ENCODE measurements around the gene CARF. TPM values are rescaled to one million over a fixed set of nuclear protein-coding genes. Genes with fewer than 3 reads are reported as not detected.
A peak's percentile ranks its signal among the peaks of the same experiment; 100 is the strongest.

The CARF gene
- total and polyA plus RNA-seq, 2 of the 13 experiments (the other 11 are each of a cell fraction or from before 2014, with no cell fraction given): 3.0 to 5.4 TPM

- TF ChIP-seq ZNF549 (CRISPR knock-in tag; IDR thresholded peaks at IDR 0.05): no peak
- no peak for TF ChIP-seq ZNF121 (CRISPR knock-in tag; IDR thresholded peaks at IDR 0.05)
- no peak for TF ChIP-seq CC2D1A (CRISPR knock-in tag; IDR thresholded peaks at IDR 0.05)
- TF ChIP-seq PHF8 (CRISPR knock-in tag; IDR thresholded peaks at IDR 0.05): peak; percentile 85
- peak; percentile 38 to 93; a peak in 3 of 4 replicates for TF ChIP-seq HMGXB4 (CRISPR knock-in tag; IDR thresholded peaks at IDR 0.05; ENCODE audit: borderline replicate concordance in 1 of 2, low read depth in 1 of 2)
- TF ChIP-seq SOX13 (IDR thresholded peaks at IDR 0.05): no peak
- 0 out of 4 replicates have a peak, but pooled peaks of 1 of the 2 experiments have one; percentile 14 for TF ChIP-seq SOX13 (CRISPR knock-in tag; conservative IDR thresholded peaks at IDR 0.05 in 1 of 2, IDR thresholded peaks at IDR 0.05 in 1 of 2)
- TF ChIP-seq POLR2AphosphoS5 (IDR thresholded peaks at IDR 0.05; ENCODE audit: low read depth, low read length): 0 out of 2 replicates have a peak, but pooled peaks have one; percentile 8
- TF ChIP-seq SMYD3 (CRISPR knock-in tag; IDR thresholded peaks at IDR 0.05): no peak
- TF ChIP-seq NRL (CRISPR knock-in tag; IDR thresholded peaks at IDR 0.05; ENCODE audit: borderline replicate concordance): no peak; the same call in 1 of the 2 replicates
- TF ChIP-seq CCDC6 (CRISPR knock-in tag; IDR thresholded peaks at IDR 0.05): peak; percentile 44; the same call in 1 of the 2 replicates
- no peak; the same call in 1 of the 2 replicates for TF ChIP-seq ZMYM4 (CRISPR knock-in tag; IDR thresholded peaks at IDR 0.05)
- peak; percentile 91 for TF ChIP-seq ARNT2 (CRISPR knock-in tag; IDR thresholded peaks at IDR 0.05; ENCODE audit: low read depth)
- TF ChIP-seq ZNF614 (CRISPR knock-in tag; IDR thresholded peaks at IDR 0.05; ENCODE audit: borderline replicate concordance): peak; percentile 58; the same call in 1 of the 2 replicates
- TF ChIP-seq PRMT3 (CRISPR knock-in tag; IDR thresholded peaks at IDR 0.05; ENCODE audit: borderline replicate concordance, low read depth): no peak
- peak; percentile 80; the same call in 1 of the 2 replicates for TF ChIP-seq ZNF788 (CRISPR knock-in tag; IDR thresholded peaks at IDR 0.05; ENCODE audit: borderline replicate concordance)
- no peak for TF ChIP-seq NONO (IDR thresholded peaks at IDR 0.05)
- peak; percentile 84 for TF ChIP-seq NONO (CRISPR knock-in tag; conservative IDR thresholded peaks at IDR 0.05)
- TF ChIP-seq TFAP4 (IDR thresholded peaks at IDR 0.05; ENCODE audit: borderline replicate concordance, low read depth): no peak
- no peak for TF ChIP-seq NFATC3 (CRISPR knock-in tag; IDR thresholded peaks at IDR 0.05)
- TF ChIP-seq RAD51 (IDR thresholded peaks at IDR 0.05; ENCODE audit: borderline replicate concordance): no peak
- no peak for TF ChIP-seq ZNF7 (CRISPR knock-in tag; IDR thresholded peaks at IDR 0.05)
- TF ChIP-seq DZIP1 (CRISPR knock-in tag; IDR thresholded peaks at IDR 0.05): 0 out of 2 replicates have a peak, but pooled peaks have one; percentile 16
Measured at GRCh38 chr2:202871300-202872141, 40.6 kb upstream of the CARF start, which contains the start of gene ICA1L (continued).

Data from HepG2 (cell line).